CD14-positive monocyte (primary cell): Measurements from ENCODE around the gene SCRN1. TPM values are rescaled to one million over a fixed set of nuclear protein-coding genes. Genes with fewer than 3 reads are reported as not detected.

ENCODE experiments used
- DNase-seq, 3 donors: peaks; one replicate each; pipeline ENCODE4 v3.0.0-alpha.2; 2011 to 2022
- H2AFZ ChIP-seq: 2 replicates; pipeline ENCODE4 v1.6.0; 2012; ENCODE audit warnings: mild to moderate bottlenecking, low read depth, low read length, inconsistent platforms; ENCODE audit not compliant: insufficient read depth, poor library complexity, severe bottlenecking
- H3K27ac ChIP-seq, 2 donors: 1 replicate in 1 of 2; 2 replicates in 1 of 2; pipeline ENCODE4 v1.5.1; 2012 to 2013; ENCODE audit warnings: low read length in 2 of 2, control low read depth in 1 of 2, inconsistent platforms in 1 of 2, low read depth in 1 of 2, mild to moderate bottlenecking in 1 of 2
- H3K27me3 ChIP-seq, 2 donors: one replicate each; pipeline versions ENCODE4 v1.6.0 to v1.6.1; 2011 to 2013; ENCODE audit warnings: low read length in 2 of 2; ENCODE audit not compliant: control insufficient read depth in 2 of 2, insufficient read depth in 2 of 2
- H3K36me3 ChIP-seq, 2 donors: replicated peaks in 1 of 2; 1 replicate in 1 of 2; 2 replicates in 1 of 2; pipeline versions ENCODE4 v1.5.1 to v1.6.1; 2012 to 2013; ENCODE audit warnings: low read length in 2 of 2, control low read depth in 1 of 2, inconsistent platforms in 1 of 2, mild to moderate bottlenecking in 1 of 2; ENCODE audit not compliant: insufficient read depth in 2 of 2, control insufficient read depth in 1 of 2
- H3K4me1 ChIP-seq, 2 donors: 1 replicate in 1 of 2; 2 replicates in 1 of 2; pipeline versions ENCODE4 v1.5.1 to v1.6.1; 2012 to 2013; ENCODE audit warnings: low read length in 2 of 2, control low read depth in 1 of 2, inconsistent platforms in 1 of 2, mild to moderate bottlenecking in 1 of 2, moderate library complexity in 1 of 2; ENCODE audit not compliant: insufficient read depth in 2 of 2, control insufficient read depth in 1 of 2
- H3K4me2 ChIP-seq: replicated peaks from 2 replicates; pipeline ENCODE3; 2012; ENCODE audit warnings: low read length, moderate library complexity, mild to moderate bottlenecking; ENCODE audit not compliant: poor library complexity, severe bottlenecking; ENCODE audit errors: extremely low read depth
- H3K4me3 ChIP-seq, 3 experiments: fragments of 200-600 bp in 1 of 3; sonication (generic) in 1 of 3; replicated peaks in 1 of 3; 1 replicate in 2 of 3; 2 replicates in 1 of 3; pipeline ENCODE4 v1.5.1; 2011 to 2013; ENCODE audit warnings: low read length in 3 of 3, mild to moderate bottlenecking in 3 of 3, control low read depth in 2 of 3, low read depth in 2 of 3, inconsistent platforms in 1 of 3, moderate library complexity in 1 of 3
- H3K79me2 ChIP-seq: 2 replicates; pipeline ENCODE4 v1.6.0; 2012; ENCODE audit warnings: mild to moderate bottlenecking, control low read depth, inconsistent platforms, low read length, moderate library complexity; ENCODE audit not compliant: insufficient read depth
- H3K9ac ChIP-seq: 2 replicates; pipeline ENCODE4 v1.6.0; 2017; ENCODE audit warnings: low read length, mild to moderate bottlenecking; ENCODE audit not compliant: insufficient read depth, poor library complexity, severe bottlenecking
- H3K9me3 ChIP-seq, 2 donors: replicated peaks in 1 of 2; 1 replicate in 1 of 2; 2 replicates in 1 of 2; pipeline versions ENCODE4 v1.5.1 to v1.6.1; 2012 to 2013; ENCODE audit warnings: low read length in 2 of 2, control low read depth in 1 of 2; ENCODE audit not compliant: control insufficient read depth in 1 of 2, insufficient read depth in 1 of 2
- H4K20me1 ChIP-seq: 2 replicates; pipeline ENCODE4 v1.6.0; 2012; ENCODE audit warnings: mild to moderate bottlenecking, low read length, control low read depth, moderate library complexity; ENCODE audit not compliant: insufficient read depth
- H3K27ac Mint-ChIP-seq, 7 donors: one replicate each; pipeline ENCODE4 v1.8.0; 2020; ENCODE audit warnings: mild to moderate bottlenecking in 7 of 7, mixed read lengths in 7 of 7, moderate library complexity in 6 of 7, inconsistent platforms in 2 of 7
- H3K27me3 Mint-ChIP-seq, 3 donors: one replicate each; pipeline ENCODE4 v1.8.0; 2021 to 2022; ENCODE audit warnings: low read depth in 3 of 3, mild to moderate bottlenecking in 3 of 3, mixed read lengths in 3 of 3, moderate library complexity in 3 of 3, inconsistent platforms in 1 of 3
- H3K36me3 Mint-ChIP-seq, 2 donors: one replicate each; pipeline ENCODE4 v1.8.0; 2020; ENCODE audit warnings: mixed read lengths in 2 of 2, inconsistent platforms in 1 of 2, mild to moderate bottlenecking in 1 of 2
- H3K4me1 Mint-ChIP-seq: one replicate; pipeline ENCODE4 v1.8.0; 2020; ENCODE audit warnings: mild to moderate bottlenecking, mixed read lengths
- H3K4me3 Mint-ChIP-seq, 2 donors: one replicate each; pipeline ENCODE4 v1.8.0; 2020; ENCODE audit warnings: mild to moderate bottlenecking in 2 of 2, mixed read lengths in 2 of 2, moderate library complexity in 1 of 2
- H3K9me3 Mint-ChIP-seq, 7 donors: one replicate each; pipeline ENCODE4 v1.8.0; 2020 to 2022; ENCODE audit warnings: mixed read lengths in 7 of 7, mild to moderate bottlenecking in 6 of 7, moderate library complexity in 6 of 7, inconsistent platforms in 2 of 7
- CTCF ChIP-seq: fragments of 200-600 bp; IDR thresholded peaks from one replicate; pipeline ENCODE4 v1.8.0; 2022; ENCODE audit warnings: antibody characterized with exemption, mild to moderate bottlenecking
- WGBS: methylation state at CpG from one replicate; pipeline ENCODE4 v1.1.5; 2013; ENCODE audit warnings: missing lambda C conversion rate; ENCODE audit not compliant: insufficient coverage; 5-methylcytosine and 5-hydroxymethylcytosine counted together
- intact Hi-C, 2 donors: fragments of 100-400 bp; cut with micrococcal nuclease; formaldehyde crosslinking; loops; one replicate each; pipeline versions ENCODE4 v1.15.0 to v1.15.1; 2023
- polyA plus RNA-seq, 3 donors: library from polyadenylated mRNA; depleted of rRNA in 1 of 3; unstranded in 2 of 3; stranded (reverse) in 1 of 3; fragments of 300-500 nt in 2 of 3; fragments of >200 nt in 1 of 3; fragmentation: Illumina TruSeq in 2 of 3; gene quantifications; 1 replicate in 2 of 3; 2 replicates in 1 of 3; pipeline ENCODE4 v1.2.3, GENCODE V29; 2012 to 2021

SCRN1 gene
- polyA plus RNA-seq, 3 donors = 8.4 to 12.1 (median 8.6) TPM

- Histone ChIP-seq H3K27me3 (no peaks in the 10 kb centered on the region), H3K9me3 (peaks cover 10 to 11% of the 10 kb centered on the region in 2 donors), H3K79me2 (no peaks in the 10 kb centered on the region), H3K27ac (peak overlapping the region in 1 of 2 donors; percentile 49), H4K20me1 (no peaks in the 10 kb centered on the region), H3K4me3 (no peak overlapping the region), H3K4me2 (no peak overlapping the region), H2AFZ (no peak overlapping the region), H3K36me3 (peaks cover 15 to 28% of the 10 kb centered on the region in 2 donors), H3K9ac (no peak overlapping the region), H3K4me1 (peaks cover 29 to 44% of the 10 kb centered on the region in 2 donors)
- DNase-seq = no peak
- intact Hi-C loops = no loop called here
- Mint-ChIP-seq H3K9me3 (peaks cover 7 to 11% (median 9%) of the 10 kb centered on the region in 7 donors), H3K4me3 (no peak overlapping the region), H3K36me3 (peaks cover 20 to 24% of the 10 kb centered on the region in 2 donors), H3K27me3 (peaks cover 1 to 5% (median 1%) of the 10 kb centered on the region in 3 donors), H3K27ac (no peak overlapping the region), H3K4me1 (peaks cover 37% of the 10 kb centered on the region)
- 95% methylated on average over 3 of the region's 7 CpGs for whole genome bisulfite sequencing
- TF ChIP-seq CTCF = no peak
Observed at GRCh38 chr7:29955075-29955792, 34.4 kb downstream of the SCRN1 start.

GRCh38 chr7:29953726-29954347 lies 35.8 kb downstream of the SCRN1 start:
- peaks cover 1 to 5% (median 1%) of the 10 kb centered on the region in 3 donors for H3K27me3 Mint-ChIP-seq
- peak in 2 of 3 donors; percentile 27 to 32 for DNase-seq
- H3K9me3 Mint-ChIP-seq = peaks cover 8 to 16% (median 10%) of the 10 kb centered on the region in 7 donors
- Histone ChIP-seq H4K20me1 (no peaks in the 10 kb centered on the region), H3K27me3 (no peaks in the 10 kb centered on the region), H3K27ac (peak overlapping the region in 1 of 2 donors; percentile 25), H2AFZ (no peak overlapping the region), H3K9ac (no peak overlapping the region), H3K79me2 (no peaks in the 10 kb centered on the region), H3K36me3 (peaks cover 15 to 31% of the 10 kb centered on the region in 2 donors), H3K9me3 (peaks cover 10 to 16% of the 10 kb centered on the region in 2 donors), H3K4me2 (no peak overlapping the region), H3K4me3 (no peak overlapping the region), H3K4me1 (peaks cover 29 to 52% of the 10 kb centered on the region in 2 donors)
- no peak overlapping the region for H3K4me3 Mint-ChIP-seq
- peaks cover 20 to 23% of the 10 kb centered on the region in 2 donors for H3K36me3 Mint-ChIP-seq
- intact Hi-C loops = no loop called here
- TF ChIP-seq CTCF = no peak
- H3K4me1 Mint-ChIP-seq = peaks cover 43% of the 10 kb centered on the region
- WGBS = no CpG with 5 or more reads among the region's 4 CpGs
- H3K27ac Mint-ChIP-seq = peak overlapping the region; percentile 19 to 84 (median 55)
